ENCODE measurements around the gene ABR.
A peak's percentile ranks its signal among the peaks of the same experiment; 100 is the strongest.
"Not testable (repeated sequence)": the region's sequence is repeated elsewhere in the genome, so short reads cannot be mapped to it uniquely, and the experiment has no call there.

The ABR gene

GRCh38 chr17:1145311-1145986 lies 34.3 kb downstream of the ABR start:
- no peak for DNase-seq

GRCh38 chr17:1144162-1144561 lies 35.6 kb downstream of the ABR start:
- DNase-seq = no peak

GRCh38 chr17:1143573-1143972 lies 36.2 kb downstream of the ABR start:
- no peak for DNase-seq

GRCh38 chr17:1142561-1142971 lies 37.2 kb downstream of the ABR start:
- DNase-seq = no peak

- DNase-seq = peak; percentile 52
Observed at GRCh38 chr17:1137465-1137894, 42.3 kb downstream of the ABR start.

GRCh38 chr17:1136748-1137147 lies 43.0 kb downstream of the ABR start:
- no peak for DNase-seq

GRCh38 chr17:1134634-1135324 lies 45.0 kb downstream of the ABR start:
- no peak for DNase-seq

GRCh38 chr17:1130191-1130590 lies 49.6 kb downstream of the ABR start:
- DNase-seq = no peak

- DNase-seq = not testable (repeated sequence)
Observed at GRCh38 chr17:1128463-1128862, 51.3 kb downstream of the ABR start.

GRCh38 chr17:1126801-1127550 lies 52.8 kb downstream of the ABR start:
- DNase-seq = no peak

GRCh38 chr17:1126250-1126797 lies 53.5 kb downstream of the ABR start:
- no peak for DNase-seq

GRCh38 chr17:1125788-1126145 lies 54.0 kb downstream of the ABR start:
- DNase-seq = no peak

- DNase-seq = no peak
Observed at GRCh38 chr17:1124896-1125787, 54.6 kb downstream of the ABR start.

- no peak for DNase-seq
Observed at GRCh38 chr17:1123921-1124715, 55.7 kb downstream of the ABR start.

- no peak for DNase-seq
Observed at GRCh38 chr17:1123393-1123831, 56.4 kb downstream of the ABR start.

- peak; percentile 86 for DNase-seq
Observed at GRCh38 chr17:1122533-1123392, 57.0 kb downstream of the ABR start.

GRCh38 chr17:1121442-1121817 lies 58.4 kb downstream of the ABR start:
- not testable (repeated sequence) for DNase-seq

GRCh38 chr17:1120596-1121441 lies 59.0 kb downstream of the ABR start:
- peak; percentile 34 for DNase-seq

- peak; percentile 25 for DNase-seq
Observed at GRCh38 chr17:1119924-1120323, 59.9 kb downstream of the ABR start.

- DNase-seq = no peak
Observed at GRCh38 chr17:1116602-1117001, 63.2 kb downstream of the ABR start.
